LNCAP (cell line): ENCODE measurements around the gene LRRC58.

Source experiments
- TF ChIP-seq, protein P1 (sequence below): fragments of 450-650 bp; IDR thresholded peaks from 2 replicates; pipeline ENCODE4 v1.5.1; 2017; ENCODE audit warnings: mild to moderate bottlenecking

The LRRC58 gene

DNA sequence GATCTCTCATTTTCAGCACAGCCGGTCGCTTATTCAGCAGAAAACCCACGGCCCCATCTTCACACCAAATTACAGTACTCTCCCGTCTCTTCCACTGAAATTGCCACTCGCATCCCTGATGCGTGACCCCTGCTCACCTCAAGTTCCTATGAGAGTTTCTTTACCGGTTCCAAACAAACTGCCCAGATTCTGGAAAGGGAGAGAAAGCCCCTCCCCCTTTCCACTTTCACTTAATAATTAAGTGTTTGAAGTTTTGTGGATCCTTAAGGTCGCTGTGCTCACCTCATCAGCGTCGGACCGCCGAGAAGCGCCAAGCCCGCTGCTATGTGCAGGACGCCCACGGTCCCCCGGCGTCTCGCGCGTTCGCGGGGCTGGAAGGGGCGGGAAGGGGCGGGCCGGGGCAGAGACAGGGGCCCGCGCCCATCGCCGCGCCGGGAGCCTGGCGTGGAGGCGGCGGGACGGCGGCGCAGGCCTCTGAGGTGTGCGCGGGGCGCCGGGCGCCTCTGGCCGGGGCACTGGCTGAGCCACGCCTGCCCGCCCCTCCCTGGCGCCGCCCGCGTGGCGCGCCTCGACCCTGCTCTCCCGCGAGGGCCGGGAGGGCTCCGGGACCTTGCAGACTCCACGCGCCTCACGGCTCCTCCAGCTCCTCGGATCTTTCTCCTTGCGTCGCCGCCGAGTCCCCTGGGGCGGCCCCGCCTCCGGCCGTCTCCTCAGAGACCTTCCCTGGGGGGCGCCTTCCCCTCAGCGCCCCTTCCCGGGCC is 64.2 kb downstream of the LRRC58 start, which contains the start of gene GPR156:
TSS of gene GPR156 (minus strand) at position 476 of the 761 bp plus-strand sequence. CDS start 41,124 bp downstream, outside the sequence.
- TF ChIP-seq, protein P1, sequence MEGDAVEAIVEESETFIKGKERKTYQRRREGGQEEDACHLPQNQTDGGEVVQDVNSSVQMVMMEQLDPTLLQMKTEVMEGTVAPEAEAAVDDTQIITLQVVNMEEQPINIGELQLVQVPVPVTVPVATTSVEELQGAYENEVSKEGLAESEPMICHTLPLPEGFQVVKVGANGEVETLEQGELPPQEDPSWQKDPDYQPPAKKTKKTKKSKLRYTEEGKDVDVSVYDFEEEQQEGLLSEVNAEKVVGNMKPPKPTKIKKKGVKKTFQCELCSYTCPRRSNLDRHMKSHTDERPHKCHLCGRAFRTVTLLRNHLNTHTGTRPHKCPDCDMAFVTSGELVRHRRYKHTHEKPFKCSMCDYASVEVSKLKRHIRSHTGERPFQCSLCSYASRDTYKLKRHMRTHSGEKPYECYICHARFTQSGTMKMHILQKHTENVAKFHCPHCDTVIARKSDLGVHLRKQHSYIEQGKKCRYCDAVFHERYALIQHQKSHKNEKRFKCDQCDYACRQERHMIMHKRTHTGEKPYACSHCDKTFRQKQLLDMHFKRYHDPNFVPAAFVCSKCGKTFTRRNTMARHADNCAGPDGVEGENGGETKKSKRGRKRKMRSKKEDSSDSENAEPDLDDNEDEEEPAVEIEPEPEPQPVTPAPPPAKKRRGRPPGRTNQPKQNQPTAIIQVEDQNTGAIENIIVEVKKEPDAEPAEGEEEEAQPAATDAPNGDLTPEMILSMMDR = no peak

DNA sequence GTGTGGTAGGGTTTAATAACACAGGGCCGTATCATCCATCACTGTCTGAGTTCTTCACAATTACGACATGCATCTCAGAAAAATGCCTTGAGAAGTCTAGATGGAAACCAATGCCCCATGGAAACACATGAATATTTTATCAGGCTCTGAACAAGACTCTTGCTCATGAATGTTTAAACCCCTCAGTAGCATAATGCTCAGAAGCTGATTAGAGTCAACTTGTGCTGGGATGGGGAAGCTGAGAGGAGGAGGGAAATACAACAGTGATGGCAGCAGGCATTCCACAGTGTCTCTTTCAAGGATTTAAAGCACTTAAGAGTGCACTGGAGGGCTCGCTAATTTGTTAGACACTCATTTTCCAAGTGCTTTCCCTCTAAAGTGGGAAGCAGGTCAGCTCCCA is 67.9 kb downstream of the LRRC58 start:
- TF ChIP-seq, protein P1 = no peak

DNA sequence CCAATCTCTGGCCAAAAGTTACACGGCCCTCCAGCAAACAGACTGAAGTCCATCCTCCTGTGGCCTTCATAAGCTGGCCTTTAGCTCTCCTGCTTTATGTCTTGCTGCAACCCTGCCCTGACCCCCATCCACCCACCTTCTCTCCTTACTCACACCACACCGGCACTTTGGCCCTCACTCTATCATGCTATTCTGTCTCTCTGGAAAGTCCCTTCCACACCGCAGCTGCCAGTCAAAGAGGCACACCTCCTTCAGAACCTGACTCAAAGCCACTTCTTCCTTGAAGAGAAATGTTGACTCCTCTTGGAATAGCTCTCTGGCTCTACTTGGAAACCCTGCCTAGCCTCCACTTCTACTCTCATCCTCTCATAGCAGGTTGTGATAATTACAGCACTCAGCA is 68.6 kb downstream of the LRRC58 start:
- TF ChIP-seq, protein P1 = no peak

DNA sequence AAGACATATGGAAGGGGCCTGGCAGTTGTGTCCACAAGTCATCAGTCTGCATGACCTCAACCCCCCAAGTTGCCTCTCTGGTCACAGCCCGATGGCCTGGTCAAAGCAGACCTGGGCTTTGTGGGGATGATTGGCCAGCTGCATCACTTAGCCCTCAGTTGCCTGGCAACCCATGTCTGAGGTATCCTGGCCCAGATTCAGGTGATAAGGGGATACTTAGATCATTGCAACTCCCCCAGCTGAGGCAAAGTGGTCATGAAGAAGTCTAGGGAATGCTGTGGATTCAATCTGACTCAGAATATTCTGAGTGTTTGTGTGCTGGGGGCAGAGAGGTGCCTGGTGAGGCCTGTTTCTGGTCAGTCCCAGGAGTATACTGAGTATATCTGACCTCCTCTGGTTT is 69.1 kb downstream of the LRRC58 start:
- TF ChIP-seq, protein P1 = no peak

DNA sequence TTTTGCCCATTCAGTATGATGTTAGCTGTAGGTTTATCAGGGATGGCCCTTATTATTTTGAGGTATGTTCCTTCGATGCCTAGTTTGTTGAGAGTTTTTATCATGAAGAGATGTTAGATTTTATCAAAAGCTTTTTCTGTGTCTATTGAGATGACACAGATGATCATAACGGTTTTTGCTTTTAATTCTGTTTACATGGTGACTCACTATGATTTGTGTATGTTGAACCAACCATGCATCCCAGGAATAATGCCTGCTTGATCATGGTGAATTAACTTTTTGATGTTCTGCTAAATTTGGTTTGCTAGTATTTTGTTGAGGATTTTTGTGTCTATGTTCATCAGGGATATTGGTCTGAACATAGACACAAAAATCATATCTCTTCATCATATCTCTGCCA is 72.4 kb downstream of the LRRC58 start:
- TF ChIP-seq, protein P1 = no peak

DNA sequence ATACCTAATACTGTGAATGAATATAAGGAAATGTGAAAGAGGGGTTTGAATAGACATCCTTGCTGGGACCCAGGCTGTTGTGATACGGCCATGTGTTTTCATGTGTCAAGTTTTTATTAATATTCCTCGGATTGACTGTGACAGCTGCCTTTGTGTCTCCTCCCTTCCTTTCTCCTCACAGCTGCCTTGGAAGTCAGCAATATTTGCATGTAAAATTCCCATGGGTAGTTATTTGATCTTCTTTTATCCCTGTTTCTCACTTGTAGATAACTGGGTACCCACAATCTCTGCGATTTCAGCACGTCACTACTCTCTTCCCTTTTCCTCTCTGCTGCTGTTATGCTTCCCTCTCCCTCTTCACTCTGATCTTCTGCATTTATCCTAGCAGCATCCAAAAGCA is 73.5 kb downstream of the LRRC58 start:
- TF ChIP-seq, protein P1 = no peak

DNA sequence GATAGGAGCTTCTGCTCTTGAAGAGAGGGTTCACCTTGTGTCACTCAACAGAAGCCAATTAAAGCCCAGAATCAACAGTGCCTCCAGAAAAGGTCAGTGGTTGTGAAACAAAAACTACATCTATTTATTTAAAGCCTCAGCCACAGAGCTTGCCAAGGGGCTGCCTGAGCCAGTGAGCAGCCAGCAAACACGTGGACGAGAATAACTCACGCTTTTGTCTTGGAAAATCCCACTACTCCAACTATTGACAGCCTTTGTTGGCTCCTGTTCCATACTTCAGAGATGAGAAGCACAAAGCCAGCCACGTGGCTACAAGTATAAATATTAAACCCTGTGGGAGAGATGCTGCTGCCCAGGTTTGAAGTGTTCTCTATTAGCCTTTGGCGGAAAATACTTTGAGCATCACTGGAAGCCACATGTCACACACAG is 74.4 kb downstream of the LRRC58 start:
- TF ChIP-seq, protein P1 = no peak
